Coronary artery (tissue), 2 donors: ENCODE results near the gene RAPGEF2.
A peak's percentile ranks its signal among the peaks of the same experiment; 100 is the strongest.
"Not testable (repeated sequence)": the region's sequence is repeated elsewhere in the genome, so short reads cannot be mapped to it uniquely, and the experiment has no call there.

Experiments
- DNase-seq: peaks from one replicate; pipeline ENCODE4 v3.0.0-alpha.2; 2017; ENCODE audit warnings: low spot score
- H3K27ac ChIP-seq, 2 donors: fragments of 200-600 bp; sonication (generic); one replicate each; pipeline ENCODE4 v1.5.1; 2016 to 2019
- H3K4me3 ChIP-seq: fragments of 200-600 bp; sonication (generic); 2 replicates; pipeline ENCODE4 v1.5.1; 2016; ENCODE audit warnings: mild to moderate bottlenecking, moderate library complexity
- TF ChIP-seq, protein P1 (sequence below): fragments of 200-600 bp; sonication (generic); IDR thresholded peaks from one replicate; pipeline ENCODE4 v1.5.1; 2019; ENCODE audit warnings: antibody characterized with exemption

The RAPGEF2 gene

DNA sequence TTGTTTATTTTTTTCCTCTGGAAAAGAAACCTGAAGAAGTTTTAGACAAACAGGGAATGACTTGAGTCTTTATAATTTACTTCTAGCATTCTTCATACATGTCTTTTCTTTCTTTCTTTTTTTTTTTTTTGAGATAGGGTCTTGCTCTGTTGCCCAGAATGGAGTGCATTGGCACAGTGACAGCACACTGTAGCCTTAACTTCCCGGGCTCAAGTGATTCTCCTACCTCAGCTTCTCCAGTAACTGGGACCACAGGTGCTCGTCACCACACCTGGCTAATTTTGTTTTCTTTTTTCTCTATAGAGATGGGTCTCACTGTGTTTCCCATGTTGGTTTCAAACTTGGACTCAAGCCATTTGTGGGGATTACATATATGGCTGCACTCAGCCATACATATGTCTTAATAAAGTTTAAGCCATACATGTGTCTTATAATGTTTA is 71.8 kb downstream of the RAPGEF2 start:
- Histone ChIP-seq H3K27ac (no peak overlapping the region), H3K4me3 (no peak overlapping the region)
- no peak for DNase-seq
- TF ChIP-seq, protein P1, sequence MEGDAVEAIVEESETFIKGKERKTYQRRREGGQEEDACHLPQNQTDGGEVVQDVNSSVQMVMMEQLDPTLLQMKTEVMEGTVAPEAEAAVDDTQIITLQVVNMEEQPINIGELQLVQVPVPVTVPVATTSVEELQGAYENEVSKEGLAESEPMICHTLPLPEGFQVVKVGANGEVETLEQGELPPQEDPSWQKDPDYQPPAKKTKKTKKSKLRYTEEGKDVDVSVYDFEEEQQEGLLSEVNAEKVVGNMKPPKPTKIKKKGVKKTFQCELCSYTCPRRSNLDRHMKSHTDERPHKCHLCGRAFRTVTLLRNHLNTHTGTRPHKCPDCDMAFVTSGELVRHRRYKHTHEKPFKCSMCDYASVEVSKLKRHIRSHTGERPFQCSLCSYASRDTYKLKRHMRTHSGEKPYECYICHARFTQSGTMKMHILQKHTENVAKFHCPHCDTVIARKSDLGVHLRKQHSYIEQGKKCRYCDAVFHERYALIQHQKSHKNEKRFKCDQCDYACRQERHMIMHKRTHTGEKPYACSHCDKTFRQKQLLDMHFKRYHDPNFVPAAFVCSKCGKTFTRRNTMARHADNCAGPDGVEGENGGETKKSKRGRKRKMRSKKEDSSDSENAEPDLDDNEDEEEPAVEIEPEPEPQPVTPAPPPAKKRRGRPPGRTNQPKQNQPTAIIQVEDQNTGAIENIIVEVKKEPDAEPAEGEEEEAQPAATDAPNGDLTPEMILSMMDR: no peak

DNA sequence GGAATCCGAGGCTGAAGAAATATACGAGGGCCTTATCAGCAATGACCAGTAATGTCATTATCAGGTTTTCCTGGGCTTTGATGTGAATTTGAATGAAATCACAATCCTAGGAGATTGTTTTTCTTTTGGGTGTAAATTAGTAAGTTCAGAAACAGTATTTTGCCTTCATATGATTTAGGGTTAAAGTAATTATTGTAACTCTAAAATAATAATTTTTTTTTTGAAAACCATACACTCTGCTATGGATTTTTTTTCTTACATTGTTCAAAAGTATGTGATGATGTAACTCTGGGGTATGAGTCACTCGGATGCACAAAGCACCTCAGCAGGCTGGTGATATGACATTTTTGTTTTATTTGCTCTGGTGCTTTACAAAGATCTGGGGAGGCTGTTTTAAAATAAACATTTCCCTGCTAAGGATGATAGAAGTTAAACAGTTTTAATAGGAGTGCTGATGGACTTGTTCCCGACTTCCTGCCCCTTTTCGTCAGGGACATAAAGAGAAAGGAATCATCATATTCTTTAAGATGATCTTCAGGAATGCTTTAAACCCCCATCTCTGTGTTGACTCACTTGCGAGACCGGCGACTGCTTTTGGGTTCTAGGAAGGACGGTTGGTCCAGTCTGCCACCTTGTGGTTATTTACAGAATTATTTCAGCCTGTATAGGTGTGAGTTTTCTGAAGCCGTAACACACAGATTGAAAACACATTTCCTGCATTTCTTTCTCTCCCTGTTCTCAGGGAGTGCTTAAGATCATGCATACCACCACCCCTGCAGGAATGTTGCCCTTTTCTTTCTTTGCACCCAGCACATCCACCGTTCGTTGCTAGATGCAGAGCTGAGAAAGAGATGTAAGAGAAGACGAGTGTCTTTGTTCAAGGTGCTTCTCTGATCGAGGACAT is 72.5 kb downstream of the RAPGEF2 start:
- TF ChIP-seq, protein P1: peak; percentile 74
- Histone ChIP-seq H3K4me3 (peak overlapping the region; percentile 51), H3K27ac (peak overlapping the region; percentile 7 to 11)
- DNase-seq: no peak

DNA sequence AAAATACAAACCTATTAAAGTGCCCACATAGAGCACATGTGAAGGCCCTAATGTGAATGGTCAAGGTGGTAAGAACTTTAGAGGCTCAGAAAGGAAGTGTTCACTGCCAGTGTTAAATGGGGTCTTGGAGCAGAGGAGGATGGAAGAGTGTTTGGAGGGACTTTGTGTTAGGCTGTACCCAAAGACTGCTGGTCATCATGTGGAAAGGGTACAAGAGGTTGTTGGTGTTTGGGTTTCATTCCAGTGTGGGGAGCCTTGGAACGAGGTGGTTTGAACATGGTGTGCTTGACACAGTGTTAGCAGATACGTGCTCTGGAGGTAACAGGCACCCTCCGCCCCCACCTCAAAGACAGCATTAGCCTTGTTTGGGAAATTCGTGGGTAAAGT is 73.1 kb downstream of the RAPGEF2 start:
- no peak for DNase-seq
- TF ChIP-seq, protein P1: no peak
- Histone ChIP-seq H3K4me3 (peak overlapping the region; percentile 51), H3K27ac (no peak overlapping the region)

DNA sequence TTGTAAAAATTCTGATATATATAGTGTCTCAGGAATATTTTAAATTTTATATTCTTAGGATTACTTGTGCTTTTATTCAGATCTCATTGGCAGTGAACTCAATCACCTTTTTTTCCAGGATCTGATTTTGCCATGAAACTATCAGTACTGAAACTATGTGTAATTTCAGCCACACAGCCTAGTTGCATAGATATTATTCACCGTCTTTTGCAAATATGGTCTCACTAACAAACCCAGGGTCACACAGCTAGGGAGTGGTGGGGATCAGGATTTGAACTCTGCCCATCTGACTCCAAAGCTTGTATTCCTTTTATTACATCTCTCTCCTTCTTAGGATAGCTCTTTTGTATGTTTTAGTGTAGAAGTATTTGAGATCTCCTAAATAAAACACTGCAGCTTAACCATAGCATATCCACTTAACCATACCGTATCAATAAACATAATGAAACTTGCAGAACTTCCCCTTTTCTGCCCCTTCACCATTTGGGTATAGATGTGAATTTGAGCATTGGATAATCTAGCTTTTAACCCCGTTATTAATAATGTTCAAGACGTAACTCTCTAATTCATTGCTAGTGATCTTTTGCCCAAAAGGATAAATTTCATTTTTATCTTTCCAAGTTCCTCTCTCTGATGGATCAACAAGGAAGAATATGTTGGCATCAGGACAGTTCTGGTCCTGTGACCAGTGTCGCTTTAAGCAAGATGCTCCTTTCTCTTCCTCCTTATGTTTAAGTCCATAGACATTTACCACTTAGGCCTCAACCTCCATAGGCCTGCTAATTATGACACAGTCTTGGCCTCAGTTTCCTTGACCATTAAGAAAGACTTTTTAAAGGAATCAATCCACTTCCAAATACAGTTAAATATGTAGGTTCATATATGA is 74.6 kb downstream of the RAPGEF2 start:
- H3K27ac ChIP-seq: no peak overlapping the region
- no peak for DNase-seq
- TF ChIP-seq, protein P1: no peak
- no peak overlapping the region for H3K4me3 ChIP-seq

DNA sequence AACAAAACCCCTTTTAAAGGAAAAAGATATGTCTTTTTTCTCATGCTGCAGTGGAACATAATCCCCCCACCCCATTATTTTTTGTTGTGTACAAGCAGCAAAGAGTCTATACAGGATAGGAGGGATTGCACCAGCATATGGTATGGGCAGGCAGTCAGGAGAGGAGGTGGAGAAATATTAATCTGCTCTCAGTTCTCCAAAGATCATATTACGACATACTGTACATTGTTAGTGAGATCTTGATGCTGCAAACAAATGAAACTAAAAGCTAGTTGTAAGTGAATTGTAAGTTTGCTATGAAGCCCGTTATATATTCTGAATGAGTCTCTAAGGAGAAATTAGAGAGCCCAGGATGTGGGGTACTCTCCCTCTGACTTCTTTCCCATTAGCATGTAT is 75.3 kb downstream of the RAPGEF2 start:
- DNase-seq: no peak
- Histone ChIP-seq H3K27ac (no peak overlapping the region), H3K4me3 (no peak overlapping the region)
- TF ChIP-seq, protein P1: no peak

DNA sequence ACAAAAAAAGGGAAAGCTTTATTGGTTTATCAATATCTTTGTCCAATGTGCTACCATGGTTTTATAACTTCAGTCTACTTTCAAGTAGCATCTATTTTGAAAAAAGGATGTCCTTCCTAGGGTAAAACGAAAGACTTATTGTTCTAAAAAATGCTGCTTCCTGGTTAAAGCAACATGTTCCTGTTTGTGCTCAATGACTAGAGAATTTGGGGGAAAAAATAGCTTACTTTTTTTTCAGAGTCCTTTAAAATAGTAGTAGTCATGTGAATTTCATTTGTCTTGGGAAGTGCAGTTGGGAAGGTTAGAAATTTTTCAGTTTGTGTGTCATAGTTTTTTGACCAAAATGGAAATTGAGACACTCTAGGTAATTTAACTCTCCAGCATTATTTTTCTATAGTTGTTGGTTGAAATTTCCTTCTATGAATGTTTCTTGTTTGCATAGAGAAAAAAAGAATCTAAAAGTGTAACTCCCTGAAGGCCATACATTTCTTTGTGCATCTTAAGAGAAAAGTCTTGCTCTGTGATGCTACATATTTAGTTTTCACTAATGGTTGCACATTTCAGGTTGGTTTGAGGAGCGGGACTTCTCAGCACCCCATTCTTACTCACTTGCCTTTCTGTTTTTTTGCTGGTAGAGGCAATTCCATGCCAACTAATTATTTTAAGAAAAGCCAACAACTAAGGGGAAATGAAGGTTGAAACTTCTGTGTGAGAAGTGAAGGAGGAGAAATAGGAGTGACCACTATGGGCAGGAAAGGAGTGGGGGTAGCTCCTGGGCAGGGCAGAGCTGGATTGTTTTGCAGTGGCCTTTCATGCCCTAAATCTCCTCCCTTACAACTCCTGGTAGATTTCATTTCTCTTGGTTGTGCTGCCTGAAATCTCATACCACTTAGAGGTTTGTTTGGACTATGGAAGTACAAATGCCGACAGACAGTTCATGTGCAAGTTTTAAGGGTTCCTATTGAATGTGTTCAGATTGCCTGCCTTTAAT is 76.4 kb downstream of the RAPGEF2 start:
- peak overlapping the region; percentile 3 to 40 for H3K27ac ChIP-seq
- DNase-seq: no peak
- peak overlapping the region; percentile 24 for H3K4me3 ChIP-seq
- TF ChIP-seq, protein P1: no peak

DNA sequence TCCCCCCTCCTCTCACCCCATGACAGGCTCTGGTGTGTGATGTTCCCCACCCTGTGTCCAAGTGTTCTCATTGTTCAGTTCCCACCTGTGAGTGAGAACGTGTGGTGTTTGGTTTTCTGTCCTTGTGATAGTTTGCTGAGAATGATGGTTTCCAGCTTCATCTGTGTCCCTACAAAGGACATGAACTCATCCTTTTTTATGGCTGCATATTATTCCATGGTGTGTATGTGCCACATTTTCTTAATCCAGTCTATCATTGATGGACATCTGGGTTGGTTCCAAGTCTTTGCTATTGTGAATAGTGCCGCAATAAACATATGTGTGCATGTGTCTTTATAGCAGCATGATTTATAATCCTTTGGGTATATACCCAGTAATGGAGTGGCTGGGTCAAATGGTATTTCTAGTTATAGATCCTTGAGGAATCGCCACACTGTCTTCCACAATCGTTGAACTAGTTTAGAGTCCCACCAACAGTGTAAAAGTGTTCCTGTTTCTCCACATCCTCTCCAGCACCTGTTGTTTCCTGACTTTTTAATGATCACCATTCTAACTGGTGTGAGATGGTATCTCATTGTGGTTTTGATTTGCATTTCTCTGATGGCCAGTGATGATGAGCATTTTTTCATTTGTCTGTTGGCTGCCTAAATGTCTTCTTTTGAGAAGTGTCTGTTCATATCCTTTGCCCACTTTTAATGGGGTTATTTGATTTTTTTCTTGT is 81.2 kb downstream of the RAPGEF2 start:
- not testable (repeated sequence) for H3K27ac ChIP-seq, H3K4me3 ChIP-seq

More for the DNA sequence above, 81.2 kb downstream of the RAPGEF2 start:
- DNase-seq: not testable (repeated sequence)
